Activated CD4-positive, alpha-beta memory T cell treated with anti-CD3 and anti-CD28 coated beads, Interleukin-2, amount 10 ng/mL, durations not matched to agents 7 days and 5 days (primary cell): ENCODE data around the gene SCARB1. TPM values are rescaled to one million over a fixed set of nuclear protein-coding genes. Genes with fewer than 3 reads are reported as not detected.
"Not testable (repeated sequence)": the region's sequence is repeated elsewhere in the genome, so short reads cannot be mapped to it uniquely, and the experiment has no call there.

Source experiments
- CTCF ChIA-PET: fragments of 350-600 bp; sonication (Branson Sonifier 250); formaldehyde crosslinking; loops from one replicate; lab custom pipeline; 2021; ENCODE audit warnings: antibody characterized with exemption, inconsistent platforms; lab: Charles Lee
- POLR2A ChIA-PET: fragments of 350-600 bp; sonication (Branson Sonifier 250); formaldehyde crosslinking; loops from one replicate; lab custom pipeline; 2021; ENCODE audit warnings: antibody characterized with exemption; lab: Charles Lee
- DNase-seq: peaks from one replicate; pipeline ENCODE4 v3.0.0-alpha.2; 2020
- H3K27ac Mint-ChIP-seq: one replicate; pipeline ENCODE4 v1.8.0; 2021; ENCODE audit warnings: mild to moderate bottlenecking, mixed read lengths
- H3K27me3 Mint-ChIP-seq: one replicate; pipeline ENCODE4 v1.8.0; 2021; ENCODE audit warnings: mixed read lengths
- H3K36me3 Mint-ChIP-seq: one replicate; pipeline ENCODE4 v1.8.0; 2021; ENCODE audit warnings: low read depth, mixed read lengths
- H3K4me1 Mint-ChIP-seq: one replicate; pipeline ENCODE4 v1.8.0; 2021; ENCODE audit warnings: mixed read lengths
- H3K4me3 Mint-ChIP-seq: one replicate; pipeline ENCODE4 v1.8.0; 2021; ENCODE audit warnings: mild to moderate bottlenecking, mixed read lengths
- H3K9me3 Mint-ChIP-seq: one replicate; pipeline ENCODE4 v1.8.0; 2021; ENCODE audit warnings: mixed read lengths
- total RNA-seq, 2 experiments: library from RNA; stranded (reverse); gene quantifications; one replicate each; pipeline ENCODE4 v1.2.3, GENCODE V29; 2021

SCARB1 gene
- total RNA-seq, 2 experiments from 2014 or later = 4.3 to 5.8 TPM

DNA sequence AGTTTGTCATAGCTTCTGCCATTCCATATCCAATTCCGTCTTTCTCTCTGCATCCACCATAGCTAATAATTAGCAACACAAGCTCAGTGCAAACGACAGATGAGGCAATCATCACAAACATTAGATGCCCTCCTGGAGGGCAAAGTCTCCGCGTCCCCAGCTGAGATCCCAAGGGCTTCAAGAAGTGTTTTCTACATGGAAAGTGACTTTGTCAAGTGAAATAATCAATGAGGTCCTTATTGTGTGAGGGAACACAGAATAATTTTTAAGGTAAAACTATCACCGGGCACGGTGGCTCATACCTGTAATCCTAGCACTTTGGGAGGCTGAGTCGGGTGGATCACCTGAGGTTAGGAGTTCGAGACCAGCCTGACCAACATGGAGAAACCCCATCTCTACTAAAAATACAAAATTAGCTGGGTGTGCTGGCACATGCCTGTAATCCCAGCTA lies 36.7 kb upstream of the SCARB1 start:
- not testable (repeated sequence) for H3K9me3 Mint-ChIP-seq, H3K27ac Mint-ChIP-seq, H3K4me3 Mint-ChIP-seq, H3K36me3 Mint-ChIP-seq, DNase-seq, H3K27me3 Mint-ChIP-seq
- POLR2A ChIA-PET = interaction anchor here (1.1 kb wide), 1 partner anchor 14 kb away, joined by 8 read pairs; the partner anchor contains the start of gene UBC
- H3K4me1 Mint-ChIP-seq = peaks cover 16% of the 10 kb centered on the region
- CTCF ChIA-PET = interaction anchor here (0.7 to 1.4 kb wide), 5 partner anchors 9 to 371 kb away, joined by 3 to 4 read pairs (median 4); partner anchors contain the start of gene UBC

- ChIA-PET CTCF (no interaction called here), POLR2A (no interaction called here)
- DNase-seq = no peak
- Mint-ChIP-seq H3K27me3 (peaks cover 7% of the 10 kb centered on the region), H3K4me1 (peaks cover 15% of the 10 kb centered on the region), H3K4me3 (no peak overlapping the region), H3K36me3 (no peaks in the 10 kb centered on the region), H3K27ac (no peak overlapping the region), H3K9me3 (no peaks in the 10 kb centered on the region)
Measured at GRCh38 chr12:124898923-124899294, 35.2 kb upstream of the SCARB1 start.

- H3K4me3 Mint-ChIP-seq = no peak overlapping the region
- POLR2A ChIA-PET = no interaction called here
- CTCF ChIA-PET = interaction anchor here (0.6 kb wide), 1 partner anchor 8 kb away, joined by 3 read pairs; no protein-coding TSS in a partner anchor
- H3K36me3 Mint-ChIP-seq = no peaks in the 10 kb centered on the region
- peaks cover 19% of the 10 kb centered on the region for H3K4me1 Mint-ChIP-seq
- no peak overlapping the region for H3K27ac Mint-ChIP-seq
- peaks cover 7% of the 10 kb centered on the region for H3K27me3 Mint-ChIP-seq
- no peaks in the 10 kb centered on the region for H3K9me3 Mint-ChIP-seq
- peak; percentile 74 for DNase-seq
Measured at GRCh38 chr12:124898200-124898922, 34.7 kb upstream of the SCARB1 start.

DNA sequence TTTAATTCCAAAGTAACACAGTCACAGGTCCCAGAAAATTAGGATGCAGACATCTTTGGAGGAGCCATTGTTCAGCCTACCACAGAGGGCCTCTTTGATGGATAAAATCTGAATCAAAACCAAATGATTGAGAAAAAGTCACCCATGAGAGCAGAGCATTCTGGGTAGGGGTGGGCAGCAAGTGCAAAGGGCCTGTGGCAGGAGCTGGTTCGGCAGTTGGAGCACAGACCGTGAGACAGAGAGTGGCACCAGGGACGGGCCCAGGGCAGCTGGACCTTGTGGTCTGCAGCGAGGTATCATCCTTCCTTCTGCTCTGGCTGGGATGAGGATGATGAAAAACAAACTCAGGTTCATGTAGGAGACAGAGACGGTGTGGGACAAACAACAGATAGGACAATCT lies 32.8 kb upstream of the SCARB1 start:
- CTCF ChIA-PET = interaction anchor here (1.5 kb wide), 1 partner anchor 10 kb away, joined by 6 read pairs; no protein-coding TSS in a partner anchor
- no peaks in the 10 kb centered on the region for H3K36me3 Mint-ChIP-seq
- H3K4me1 Mint-ChIP-seq = peaks cover 21% of the 10 kb centered on the region
- no peak overlapping the region for H3K4me3 Mint-ChIP-seq
- no peak overlapping the region for H3K27ac Mint-ChIP-seq
- no peak for DNase-seq
- peaks cover 7% of the 10 kb centered on the region for H3K27me3 Mint-ChIP-seq
- POLR2A ChIA-PET = interaction anchor here (1.4 kb wide), 1 partner anchor 9 kb away, joined by 7 read pairs; no protein-coding TSS in a partner anchor
- no peaks in the 10 kb centered on the region for H3K9me3 Mint-ChIP-seq

GRCh38 chr12:124893792-124894516 lies 30.3 kb upstream of the SCARB1 start:
- Mint-ChIP-seq H3K4me1 (peaks cover 20% of the 10 kb centered on the region), H3K36me3 (no peaks in the 10 kb centered on the region), H3K4me3 (no peak overlapping the region), H3K27ac (no peak overlapping the region), H3K9me3 (no peaks in the 10 kb centered on the region), H3K27me3 (peaks cover 5% of the 10 kb centered on the region)
- DNase-seq = no peak
- POLR2A ChIA-PET = interaction anchor here (1.2 kb wide), 1 partner anchor 8 kb away, joined by 3 read pairs; no protein-coding TSS in a partner anchor
- CTCF ChIA-PET = interaction anchor here (1.5 to 1.7 kb wide), 2 partner anchors 13 to 46 kb away, joined by 6 to 7 read pairs; no protein-coding TSS in a partner anchor

DNA sequence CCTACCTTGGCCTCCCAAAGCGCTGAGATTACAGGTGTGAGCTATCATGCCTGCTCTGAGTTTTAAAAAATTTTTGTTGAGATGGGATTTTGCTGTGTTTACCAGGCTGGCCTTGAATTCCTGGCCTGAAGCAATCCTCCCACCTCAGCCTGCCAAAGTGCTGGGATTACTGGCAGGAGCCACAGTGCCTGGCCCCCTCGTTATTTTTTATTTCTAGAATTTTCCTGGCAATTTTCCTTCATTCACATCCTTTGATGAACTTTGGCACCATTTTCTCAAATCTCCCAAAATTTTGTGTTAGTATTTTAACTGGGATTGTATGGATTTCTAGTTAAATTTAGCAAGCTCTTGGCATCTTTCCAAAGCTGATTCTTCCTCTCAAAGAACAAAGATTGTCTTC lies 24.6 kb upstream of the SCARB1 start:
- Mint-ChIP-seq H3K4me3 (no peak overlapping the region), H3K9me3 (no peaks in the 10 kb centered on the region), H3K27ac (no peak overlapping the region), H3K27me3 (no peaks in the 10 kb centered on the region), H3K4me1 (peaks cover 1% of the 10 kb centered on the region), H3K36me3 (no peaks in the 10 kb centered on the region)
- ChIA-PET POLR2A (no interaction called here), CTCF (no interaction called here)
- no peak for DNase-seq

- DNase-seq, POLR2A ChIA-PET, H3K4me3 Mint-ChIP-seq, H3K36me3 Mint-ChIP-seq, H3K27ac Mint-ChIP-seq, H3K4me1 Mint-ChIP-seq, H3K9me3 Mint-ChIP-seq, H3K27me3 Mint-ChIP-seq: not testable (repeated sequence)
- CTCF ChIA-PET = interaction anchor here (1.1 kb wide), 1 partner anchor 53 kb away, joined by 4 read pairs; no protein-coding TSS in a partner anchor
Measured at GRCh38 chr12:124887766-124888165, 24.1 kb upstream of the SCARB1 start.

GRCh38 chr12:124884587-124885438 lies 21.1 kb upstream of the SCARB1 start:
- ChIA-PET CTCF (no interaction called here), POLR2A (no interaction called here)
- H3K9me3 Mint-ChIP-seq = no peaks in the 10 kb centered on the region
- no peak overlapping the region for H3K27ac Mint-ChIP-seq
- no peak overlapping the region for H3K4me3 Mint-ChIP-seq
- peaks cover 13% of the 10 kb centered on the region for H3K4me1 Mint-ChIP-seq
- DNase-seq = no peak
- H3K27me3 Mint-ChIP-seq = no peaks in the 10 kb centered on the region
- no peaks in the 10 kb centered on the region for H3K36me3 Mint-ChIP-seq

GRCh38 chr12:124883263-124884130 lies 19.8 kb upstream of the SCARB1 start:
- CTCF ChIA-PET = no interaction called here
- no peak for DNase-seq
- Mint-ChIP-seq H3K27me3 (no peaks in the 10 kb centered on the region), H3K4me1 (peaks cover 13% of the 10 kb centered on the region), H3K4me3 (no peak overlapping the region), H3K9me3 (no peaks in the 10 kb centered on the region), H3K36me3 (no peaks in the 10 kb centered on the region), H3K27ac (no peak overlapping the region)
- POLR2A ChIA-PET = no interaction called here

- no peaks in the 10 kb centered on the region for H3K36me3 Mint-ChIP-seq
- no peak for DNase-seq
- H3K4me3 Mint-ChIP-seq = no peak overlapping the region
- CTCF ChIA-PET = no interaction called here
- H3K27ac Mint-ChIP-seq = no peak overlapping the region
- POLR2A ChIA-PET = no interaction called here
- H3K27me3 Mint-ChIP-seq = peaks cover 2% of the 10 kb centered on the region
- peaks cover 13% of the 10 kb centered on the region for H3K4me1 Mint-ChIP-seq
- no peaks in the 10 kb centered on the region for H3K9me3 Mint-ChIP-seq
Measured at GRCh38 chr12:124881123-124881522, 17.5 kb upstream of the SCARB1 start.

- H3K27me3 Mint-ChIP-seq, DNase-seq, H3K27ac Mint-ChIP-seq, POLR2A ChIA-PET, H3K4me3 Mint-ChIP-seq, H3K36me3 Mint-ChIP-seq, H3K9me3 Mint-ChIP-seq: not testable (repeated sequence)
- CTCF ChIA-PET = interaction anchor here (0.6 kb wide), 1 partner anchor 22 kb away, joined by 3 read pairs; no protein-coding TSS in a partner anchor
- peaks cover 13% of the 10 kb centered on the region for H3K4me1 Mint-ChIP-seq
Measured at GRCh38 chr12:124880335-124880734, 16.7 kb upstream of the SCARB1 start.
